Sigmoid colon (tissue), 7 donors: ENCODE results near the gene TNFRSF1B. TPM values are rescaled to one million over a fixed set of nuclear protein-coding genes. Genes with fewer than 3 reads are reported as not detected.

Experiments used
- DNase-seq: peaks from one replicate; pipeline ENCODE4 v3.0.0-alpha.2; 2019
- H3K27ac ChIP-seq, 4 donors: fragments of 200-600 bp; sonication (generic); one replicate each; pipeline ENCODE4 v1.5.1; 2016 to 2019; ENCODE audit warnings: mild to moderate bottlenecking in 1 of 4
- H3K27me3 ChIP-seq, 3 donors: fragments of 200-600 bp; sonication (generic); one replicate each; pipeline ENCODE4 v1.5.1; 2019; ENCODE audit warnings: mild to moderate bottlenecking in 1 of 3
- H3K36me3 ChIP-seq, 4 donors: fragments of 200-600 bp; sonication (generic); one replicate each; pipeline ENCODE4 v1.5.1; 2016 to 2019
- H3K4me1 ChIP-seq, 4 donors: fragments of 200-600 bp; sonication (generic); one replicate each; pipeline ENCODE4 v1.5.1; 2017 to 2019
- H3K4me3 ChIP-seq, 4 donors: fragments of 200-600 bp; sonication (generic); one replicate each; pipeline ENCODE4 v1.5.1; 2017 to 2019; ENCODE audit warnings: mild to moderate bottlenecking in 2 of 4, moderate library complexity in 1 of 4
- H3K9me3 ChIP-seq, 4 donors: fragments of 200-600 bp in 3 of 4; sonication (generic) in 3 of 4; one replicate each; pipeline versions ENCODE4 v1.5.1 to v1.6.1; 2013 to 2019
- CTCF ChIP-seq, 4 experiments: fragments of 450-650 bp in 3 of 4; fragments of 200-600 bp in 1 of 4; IDR thresholded peaks; one replicate each; pipeline ENCODE4 v1.5.1; 2016 to 2019; ENCODE audit warnings: antibody characterized with exemption in 4 of 4, mild to moderate bottlenecking in 3 of 4, moderate library complexity in 2 of 4
- EP300 ChIP-seq, 4 donors: sonication (generic); formaldehyde crosslinking; IDR thresholded peaks; one replicate each; pipeline ENCODE4 v1.6.1; 2017; ENCODE audit warnings: antibody characterized with exemption in 4 of 4
- POLR2A ChIP-seq, 2 donors: fragments of 450-650 bp; IDR thresholded peaks; one replicate each; pipeline ENCODE4 v1.6.1; 2016; ENCODE audit warnings: antibody characterized with exemption in 2 of 2, mild to moderate bottlenecking in 2 of 2, moderate library complexity in 2 of 2
- POLR2AphosphoS5 ChIP-seq, 4 donors: sonication (generic); formaldehyde crosslinking; IDR thresholded peaks; one replicate each; pipeline ENCODE4 v1.6.1; 2017; ENCODE audit warnings: antibody characterized with exemption in 4 of 4
- WGBS, 2 donors: extraction: QIAGEN DNeasy Blood & Tissue Kit; methylation state at CpG; one replicate each; pipeline ENCODE4 v1.1.7; 2013; 5-methylcytosine and 5-hydroxymethylcytosine counted together
- intact Hi-C: fragments of 100-400 bp; cut with DNase I; formaldehyde crosslinking; loops from one replicate; pipeline ENCODE4 v1.15.1; 2023
- polyA plus RNA-seq, 3 donors: library from polyadenylated mRNA; stranded (reverse); fragments of 200-250 nt; gene quantifications; one replicate each; pipeline ENCODE4 v1.2.3, GENCODE V29; 2013
- total RNA-seq, 4 donors: library from RNA; depleted of rRNA; stranded (reverse); fragments of >200 nt; gene quantifications; one replicate each; pipeline ENCODE4 v1.1.0, GENCODE V29; 2016
- donor health status: healthy with polysubstance abuse.
- donor health status: Bipolar disorder and iron deficiency.
- donor health status: healthy.

TNFRSF1B gene
- total and polyA plus RNA-seq, 7 donors: 4.2 to 37.2 (median 18.6) TPM

- no peaks in the 10 kb centered on the region for H3K9me3 ChIP-seq
- peaks cover 0 to 53% (median 30%) of the 10 kb centered on the region in 4 donors for H3K4me1 ChIP-seq
- no peak overlapping the region for H3K4me3 ChIP-seq
- TF ChIP-seq POLR2A (IDR thresholded peaks at IDR 0.05) (no peak), POLR2AphosphoS5 (IDR thresholded peaks at IDR 0.05) (no peak), EP300 (IDR thresholded peaks at IDR 0.05) (no peak), CTCF (IDR thresholded peaks at IDR 0.05) (no peak)
- WGBS, 2 donors: 83 to 86% methylated on average over 6 of the region's 6 CpGs
- H3K27ac ChIP-seq: peak overlapping the region in 3 of 4 donors; percentile 60 to 82 (median 80)
- no peaks in the 10 kb centered on the region for H3K27me3 ChIP-seq
- no peaks in the 10 kb centered on the region for H3K36me3 ChIP-seq
- DNase-seq: no peak
- intact Hi-C loops: no loop called here
These were observed 9.7 kb downstream of the TNFRSF1B start for GRCh38 chr1:12176298-12177118.

DNA sequence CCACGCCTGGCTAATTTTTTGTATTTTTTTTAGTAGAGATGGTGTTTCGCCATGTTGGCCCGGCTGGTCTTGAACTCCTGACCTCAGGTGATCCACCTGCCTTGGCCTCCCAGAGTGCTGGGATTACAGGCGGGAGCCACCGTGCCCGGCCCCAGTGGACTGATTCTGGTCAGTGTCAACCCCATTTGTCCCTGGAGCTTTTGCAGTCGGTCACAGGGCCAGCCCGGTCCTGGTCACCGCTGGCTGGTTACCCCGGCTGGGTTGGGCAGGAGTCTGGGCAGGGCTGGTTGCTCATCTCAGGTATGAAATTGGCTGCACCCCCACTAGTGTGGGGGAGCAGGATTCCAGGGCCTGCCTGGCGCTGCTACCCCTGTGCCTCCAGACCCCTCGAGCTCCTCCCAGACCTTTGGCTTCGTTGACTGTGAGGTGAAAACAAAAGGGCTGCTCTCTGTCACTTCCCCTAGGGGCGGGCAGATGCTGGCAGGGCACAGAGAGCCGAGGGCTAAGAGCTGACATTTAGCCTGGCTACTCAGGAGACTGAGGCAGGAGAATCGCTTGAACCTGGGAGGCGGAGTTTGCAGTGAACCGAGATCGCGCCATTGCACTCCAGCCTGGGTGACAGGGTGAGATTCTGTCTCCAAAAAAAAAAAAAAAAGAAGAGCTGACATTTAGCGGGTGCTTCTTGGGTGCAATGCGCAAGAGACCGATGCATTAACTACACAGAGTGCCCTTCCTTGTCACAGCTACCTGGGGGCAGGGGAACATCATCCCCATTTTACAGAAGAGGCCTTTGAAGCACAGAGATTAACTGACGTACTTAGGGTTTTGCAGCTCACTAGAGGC lies 10.6 kb downstream of the TNFRSF1B start:
- Histone ChIP-seq H3K4me1 (peaks cover 0 to 54% (median 34%) of the 10 kb centered on the region in 4 donors), H3K36me3 (no peaks in the 10 kb centered on the region)

DNA sequence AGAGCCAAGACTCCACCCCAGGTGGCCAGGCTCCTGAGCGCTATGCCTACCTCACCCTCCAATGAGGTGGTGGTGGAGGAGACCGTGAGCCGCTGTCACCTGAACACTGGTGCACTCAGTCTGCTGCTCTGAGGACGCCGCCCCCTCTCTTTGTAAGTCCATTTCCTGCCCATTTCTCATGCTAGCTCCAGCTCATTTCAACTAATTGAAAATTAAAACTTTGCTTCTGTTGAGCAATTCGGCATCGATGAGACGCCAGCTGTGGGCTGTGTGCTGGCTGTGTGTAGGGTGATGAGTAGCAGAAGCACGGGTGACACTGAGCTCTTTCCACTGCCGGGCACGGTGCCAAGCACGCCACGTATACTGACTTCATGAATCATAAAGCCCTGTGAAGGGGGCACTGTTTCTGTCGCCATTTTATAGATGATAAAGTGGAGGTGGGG lies 11.2 kb downstream of the TNFRSF1B start:
- peak; percentile 91 for DNase-seq
- H3K27ac ChIP-seq: peak overlapping the region; percentile 51 to 82 (median 72)
- H3K9me3 ChIP-seq: no peaks in the 10 kb centered on the region
- no peaks in the 10 kb centered on the region for H3K36me3 ChIP-seq
- H3K4me3 ChIP-seq: no peak overlapping the region
- no peaks in the 10 kb centered on the region for H3K27me3 ChIP-seq
- peaks cover 0 to 54% (median 37%) of the 10 kb centered on the region in 4 donors for H3K4me1 ChIP-seq
- intact Hi-C loops: no loop called here
- WGBS, 2 donors: 46 to 60% methylated on average over 14 of the region's 14 CpGs
- TF ChIP-seq EP300 (IDR thresholded peaks at IDR 0.05) (no peak), POLR2AphosphoS5 (IDR thresholded peaks at IDR 0.05) (peak in 2 of 4 donors; percentile 15 to 47)

More for the DNA sequence above, 10.6 kb downstream of the TNFRSF1B start:
- Histone ChIP-seq H3K27me3 (no peaks in the 10 kb centered on the region), H3K4me3 (no peak overlapping the region), H3K27ac (peak overlapping the region; percentile 51 to 82 (median 72)), H3K9me3 (no peaks in the 10 kb centered on the region)
- WGBS, 2 donors: 79 to 89% methylated on average over 24 of the region's 24 CpGs
- intact Hi-C loops: no loop called here
- TF ChIP-seq EP300 (IDR thresholded peaks at IDR 0.05) (no peak), POLR2A (IDR thresholded peaks at IDR 0.05) (no peak), CTCF (IDR thresholded peaks at IDR 0.05) (no peak), POLR2AphosphoS5 (IDR thresholded peaks at IDR 0.05) (no peak)
- DNase-seq: no peak

DNA sequence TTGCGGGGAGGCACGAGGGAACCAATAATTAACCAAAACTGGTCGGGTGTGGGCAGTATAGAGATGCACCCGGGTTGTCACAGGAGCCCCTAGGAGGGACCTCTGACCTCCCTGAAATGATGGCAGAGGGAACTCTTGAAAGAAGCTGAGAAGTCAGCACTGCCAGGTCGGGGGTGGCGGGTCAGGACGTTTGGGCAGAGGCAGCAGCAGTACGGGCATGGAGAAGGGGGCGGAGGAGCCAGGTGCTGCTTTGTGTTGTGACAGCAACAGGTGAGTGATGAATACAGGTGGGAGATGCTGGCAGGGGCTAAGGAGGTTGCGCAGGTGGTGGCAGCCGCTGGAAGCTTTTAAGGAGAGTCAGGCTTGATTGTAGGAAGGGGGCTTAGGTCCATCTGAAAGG lies 11.7 kb downstream of the TNFRSF1B start:
- Histone ChIP-seq H3K4me1 (peaks cover 0 to 54% (median 37%) of the 10 kb centered on the region in 4 donors), H3K9me3 (no peaks in the 10 kb centered on the region), H3K36me3 (no peaks in the 10 kb centered on the region), H3K4me3 (no peak overlapping the region), H3K27ac (peak overlapping the region; percentile 51 to 82 (median 72)), H3K27me3 (no peaks in the 10 kb centered on the region)
- WGBS, 2 donors: 56 to 61% methylated on average over 11 of the region's 11 CpGs
- no peak for DNase-seq
- intact Hi-C loops: no loop called here
- TF ChIP-seq EP300 (IDR thresholded peaks at IDR 0.05) (no peak), POLR2AphosphoS5 (IDR thresholded peaks at IDR 0.05) (no peak), CTCF (IDR thresholded peaks at IDR 0.05) (no peak), POLR2A (IDR thresholded peaks at IDR 0.05) (no peak)

GRCh38 chr1:12179111-12179519 lies 12.3 kb downstream of the TNFRSF1B start:
- Histone ChIP-seq H3K36me3 (no peaks in the 10 kb centered on the region), H3K4me1 (peaks cover 0 to 59% (median 42%) of the 10 kb centered on the region in 4 donors), H3K9me3 (no peaks in the 10 kb centered on the region), H3K27ac (peak overlapping the region; percentile 51 to 82 (median 74)), H3K27me3 (no peaks in the 10 kb centered on the region), H3K4me3 (no peak overlapping the region)
- 45 to 76% methylated on average over 17 of the region's 17 CpGs for WGBS, 2 donors
- intact Hi-C loops: no loop called here
- TF ChIP-seq POLR2AphosphoS5 (IDR thresholded peaks at IDR 0.05) (peak in 1 of 4 donors; percentile 48), CTCF (IDR thresholded peaks at IDR 0.05) (no peak)
- DNase-seq: no peak
